Neural crest cell (in vitro differentiated cells): ENCODE results near the gene NOTCH1. TPM values are rescaled to one million over a fixed set of nuclear protein-coding genes. Genes with fewer than 3 reads are reported as not detected.

Experiments used
- DNase-seq: peaks from one replicate; pipeline ENCODE4 v3.0.0; 2021; ENCODE audit warnings: low read depth, mixed read lengths, low spot score
- H3K27ac Mint-ChIP-seq: one replicate; pipeline ENCODE4 v1.8.0; 2021; ENCODE audit warnings: mild to moderate bottlenecking, mixed read lengths; ENCODE audit not compliant: unreplicated experiment
- H3K27me3 Mint-ChIP-seq: 2 replicates; pipeline ENCODE4 v1.8.0; 2021; ENCODE audit warnings: low read depth, mild to moderate bottlenecking, mixed read lengths
- H3K36me3 Mint-ChIP-seq: 2 replicates; pipeline ENCODE4 v1.8.0; 2021; ENCODE audit warnings: low read depth, mild to moderate bottlenecking, mixed read lengths
- H3K4me1 Mint-ChIP-seq: 2 replicates; pipeline ENCODE4 v1.8.0; 2021; ENCODE audit warnings: mixed read lengths
- H3K4me3 Mint-ChIP-seq: one replicate; pipeline ENCODE4 v1.8.0; 2021; ENCODE audit warnings: mild to moderate bottlenecking, mixed read lengths
- H3K9me3 Mint-ChIP-seq: 2 replicates; pipeline ENCODE4 v1.8.0; 2021; ENCODE audit warnings: mixed read lengths
- total RNA-seq: library from RNA; stranded (reverse); gene quantifications from 2 replicates; pipeline ENCODE4 v1.2.1, GENCODE V29; 2021
- TF ChIP-seq, protein P1 (sequence below): fragments of 200-600 bp; sonication (generic); conservative IDR thresholded peaks from 2 replicates; pipeline ENCODE4 v1.5.0; 2021; ENCODE audit warnings: antibody characterized with exemption, mild to moderate bottlenecking

NOTCH1 gene
- total RNA-seq, 1 donor from 2014 or later, result 99.7 TPM

DNA sequence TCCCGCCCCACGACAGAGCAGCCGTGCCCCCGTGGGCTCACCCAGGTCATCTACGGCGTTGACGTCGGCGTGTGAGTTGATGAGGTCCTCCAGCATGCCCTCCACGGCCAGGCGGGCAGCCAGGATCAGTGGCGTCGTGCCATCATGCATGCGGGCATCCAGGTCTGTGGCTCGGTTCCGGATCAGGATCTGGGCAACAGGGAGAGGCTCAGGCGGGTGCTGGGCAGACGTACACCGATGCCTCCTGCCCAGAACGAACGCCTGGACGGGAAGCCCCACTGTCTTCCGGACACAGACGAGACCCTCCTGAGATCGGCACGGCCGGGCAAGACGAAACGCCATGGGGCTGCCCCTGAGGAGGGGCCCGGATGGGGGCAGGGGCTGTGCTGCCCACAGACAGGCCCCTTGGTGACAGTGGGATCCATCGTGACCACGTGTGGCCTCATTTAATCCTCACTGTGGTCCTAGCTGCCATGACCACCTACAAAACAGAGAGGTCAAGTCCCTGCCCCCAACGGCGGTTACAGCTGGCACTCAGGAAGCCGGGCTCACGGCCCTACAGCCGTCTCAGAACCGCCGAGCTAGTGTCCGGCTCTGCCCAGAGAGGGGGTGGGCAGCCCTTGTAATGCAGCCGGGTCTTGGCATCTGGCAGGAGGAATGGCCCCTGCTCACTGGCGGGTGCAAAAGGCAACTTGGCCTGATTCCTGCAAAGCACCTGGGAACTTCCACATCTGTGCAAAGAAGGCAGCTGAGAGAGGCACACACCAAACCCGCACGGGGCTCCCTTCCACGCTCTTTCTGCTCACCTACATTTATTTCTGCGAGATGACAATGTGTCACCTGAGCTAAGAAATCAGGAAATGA lies 46.5 kb downstream of the NOTCH1 start:
- Mint-ChIP-seq H3K27me3 (no peaks in the 10 kb centered on the region), H3K4me3 (no peak overlapping the region), H3K27ac (no peak overlapping the region), H3K9me3 (no peaks in the 10 kb centered on the region), H3K4me1 (no peaks in the 10 kb centered on the region), H3K36me3 (peaks cover 2% of the 10 kb centered on the region)
- DNase-seq, result no peak
- TF ChIP-seq, protein P1, sequence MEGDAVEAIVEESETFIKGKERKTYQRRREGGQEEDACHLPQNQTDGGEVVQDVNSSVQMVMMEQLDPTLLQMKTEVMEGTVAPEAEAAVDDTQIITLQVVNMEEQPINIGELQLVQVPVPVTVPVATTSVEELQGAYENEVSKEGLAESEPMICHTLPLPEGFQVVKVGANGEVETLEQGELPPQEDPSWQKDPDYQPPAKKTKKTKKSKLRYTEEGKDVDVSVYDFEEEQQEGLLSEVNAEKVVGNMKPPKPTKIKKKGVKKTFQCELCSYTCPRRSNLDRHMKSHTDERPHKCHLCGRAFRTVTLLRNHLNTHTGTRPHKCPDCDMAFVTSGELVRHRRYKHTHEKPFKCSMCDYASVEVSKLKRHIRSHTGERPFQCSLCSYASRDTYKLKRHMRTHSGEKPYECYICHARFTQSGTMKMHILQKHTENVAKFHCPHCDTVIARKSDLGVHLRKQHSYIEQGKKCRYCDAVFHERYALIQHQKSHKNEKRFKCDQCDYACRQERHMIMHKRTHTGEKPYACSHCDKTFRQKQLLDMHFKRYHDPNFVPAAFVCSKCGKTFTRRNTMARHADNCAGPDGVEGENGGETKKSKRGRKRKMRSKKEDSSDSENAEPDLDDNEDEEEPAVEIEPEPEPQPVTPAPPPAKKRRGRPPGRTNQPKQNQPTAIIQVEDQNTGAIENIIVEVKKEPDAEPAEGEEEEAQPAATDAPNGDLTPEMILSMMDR, result no peak

DNA sequence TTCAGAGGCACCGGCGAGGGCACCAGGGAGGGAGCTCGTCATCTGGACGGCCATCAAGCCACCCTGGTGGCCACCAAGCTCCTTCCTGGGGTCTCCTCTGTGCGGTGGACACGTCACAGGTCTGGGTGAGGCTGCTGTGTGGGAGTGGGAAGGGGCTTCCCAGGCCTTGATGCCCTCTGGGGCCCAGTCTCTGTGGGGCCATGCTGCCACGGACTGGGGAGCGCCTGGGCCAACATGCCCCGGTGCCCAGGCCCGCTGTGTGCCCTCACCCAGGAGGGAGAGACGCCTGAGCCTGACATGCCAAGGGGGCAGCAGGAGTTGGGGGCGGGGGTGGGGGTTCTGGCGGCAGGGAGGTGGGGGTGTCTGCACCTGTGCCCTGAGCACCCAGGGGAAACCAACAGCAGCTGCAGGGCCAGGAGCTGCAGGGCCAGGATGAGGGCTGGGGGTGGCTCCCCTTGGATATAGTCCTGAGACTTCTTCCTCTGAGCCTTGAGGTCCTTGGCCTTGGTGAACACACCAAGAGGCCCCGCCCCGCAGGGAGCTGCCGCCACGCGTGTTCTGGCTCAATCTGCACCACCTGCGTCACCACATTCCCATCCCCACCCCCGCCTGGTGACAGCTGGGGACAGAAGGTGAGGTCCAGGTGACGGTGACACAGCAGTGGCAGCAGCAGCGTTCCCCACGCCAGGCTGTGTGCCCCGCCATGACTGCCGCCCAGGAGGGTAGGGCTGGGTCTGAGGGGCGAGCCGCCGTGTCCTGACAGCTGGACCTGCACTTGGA lies 47.7 kb downstream of the NOTCH1 start:
- H3K4me1 Mint-ChIP-seq, result no peaks in the 10 kb centered on the region
- H3K4me3 Mint-ChIP-seq, result no peak overlapping the region
- no peak for DNase-seq
- H3K9me3 Mint-ChIP-seq, result no peaks in the 10 kb centered on the region
- H3K27me3 Mint-ChIP-seq, result no peaks in the 10 kb centered on the region
- H3K27ac Mint-ChIP-seq, result no peak overlapping the region
- TF ChIP-seq, protein P1, result no peak
- peaks cover 2% of the 10 kb centered on the region for H3K36me3 Mint-ChIP-seq

DNA sequence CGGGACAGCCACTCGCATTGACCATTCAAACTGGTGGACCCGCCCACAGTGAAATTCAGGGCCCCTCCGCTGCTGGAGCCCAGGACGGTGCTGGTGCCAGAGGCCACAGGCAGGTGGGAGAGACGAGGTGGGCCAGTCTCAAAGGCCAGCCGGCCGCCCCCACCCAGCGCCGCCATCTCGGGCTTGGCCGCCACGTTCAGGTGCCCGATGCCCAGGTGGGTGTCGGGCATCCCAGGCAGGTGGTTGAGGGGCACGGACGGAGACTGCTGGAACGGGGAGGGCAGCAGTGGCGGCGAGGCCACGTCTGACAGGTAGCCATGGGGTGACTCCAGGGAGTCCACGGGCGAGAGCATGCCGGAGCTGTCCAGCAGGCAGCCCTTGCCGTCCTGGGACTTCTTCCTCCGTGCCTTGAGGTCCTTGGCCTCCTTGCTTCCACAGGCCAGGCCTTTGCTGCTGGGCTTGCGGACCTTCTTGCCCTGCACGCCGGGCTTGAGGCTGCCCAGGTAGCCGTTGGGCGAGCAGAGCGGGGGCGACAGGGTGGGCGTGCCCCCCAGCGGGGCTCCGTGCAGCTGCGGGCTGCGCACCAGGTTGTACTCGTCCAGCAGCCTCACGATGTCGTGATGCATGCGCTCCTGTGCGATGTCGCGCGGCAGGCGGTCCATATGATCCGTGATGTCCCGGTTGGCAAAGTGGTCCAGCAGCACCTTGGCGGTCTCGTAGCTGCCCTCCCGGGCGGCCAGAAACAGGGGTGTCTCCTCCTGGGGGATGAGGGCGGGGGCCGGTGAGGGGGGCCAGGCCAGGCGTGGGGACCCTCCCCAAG lies 48.8 kb downstream of the NOTCH1 start:
- Mint-ChIP-seq H3K36me3 (no peaks in the 10 kb centered on the region), H3K27ac (no peak overlapping the region), H3K27me3 (no peaks in the 10 kb centered on the region), H3K4me3 (no peak overlapping the region), H3K9me3 (no peaks in the 10 kb centered on the region), H3K4me1 (no peaks in the 10 kb centered on the region)
- TF ChIP-seq, protein P1, result no peak
- DNase-seq, result no peak

DNA sequence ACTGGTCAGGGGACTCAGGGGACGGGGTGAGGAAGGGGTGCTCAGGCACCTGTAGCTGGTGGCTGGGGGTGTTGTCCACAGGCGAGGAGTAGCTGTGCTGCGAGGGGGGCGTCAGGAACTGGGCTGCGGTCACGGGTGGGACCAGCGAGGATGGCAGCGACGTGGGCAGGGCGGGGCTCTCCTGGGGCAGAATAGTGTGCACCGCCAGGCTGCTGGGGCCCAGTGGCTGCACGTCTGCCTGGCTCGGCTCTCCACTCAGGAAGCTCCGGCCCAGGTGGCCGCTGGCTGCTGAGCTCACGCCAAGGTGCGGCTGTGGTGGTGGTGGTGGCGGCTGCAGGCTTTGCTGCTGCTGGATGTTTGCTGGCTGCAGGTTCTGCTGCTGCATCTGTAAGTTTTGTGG lies 49.7 kb downstream of the NOTCH1 start:
- no peaks in the 10 kb centered on the region for H3K36me3 Mint-ChIP-seq
- H3K4me1 Mint-ChIP-seq, result no peaks in the 10 kb centered on the region
- TF ChIP-seq, protein P1, result no peak
- H3K4me3 Mint-ChIP-seq, result no peak overlapping the region
- no peak for DNase-seq
- no peaks in the 10 kb centered on the region for H3K9me3 Mint-ChIP-seq
- H3K27me3 Mint-ChIP-seq, result no peaks in the 10 kb centered on the region
- H3K27ac Mint-ChIP-seq, result no peak overlapping the region

DNA sequence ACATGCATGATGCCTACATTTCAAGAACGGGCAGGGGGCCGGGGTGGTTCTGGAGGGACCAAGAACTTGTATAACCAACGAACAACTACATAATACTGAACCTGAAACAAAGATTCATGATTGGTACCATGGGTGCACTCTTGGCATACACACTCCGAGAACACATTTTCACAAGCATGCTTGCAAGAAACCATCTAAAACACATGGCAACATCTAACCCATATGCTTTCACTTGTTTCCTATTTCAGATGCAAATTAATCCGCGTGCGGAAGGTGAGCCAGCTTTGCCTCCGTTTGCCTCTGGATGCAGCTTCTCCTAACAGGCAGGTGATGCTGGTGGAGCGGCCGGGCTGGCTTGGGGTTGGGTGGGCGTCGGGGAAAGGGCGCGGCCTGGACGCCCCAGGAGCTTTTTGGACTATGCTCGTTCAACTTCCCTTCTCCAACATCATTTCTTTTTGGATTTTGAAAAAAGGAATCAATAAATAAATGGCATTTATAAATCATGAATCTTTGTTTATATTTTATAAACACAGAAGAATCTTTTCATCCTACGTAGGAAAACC lies 50.5 kb downstream of the NOTCH1 start:
- TF ChIP-seq, protein P1, result no peak
- Mint-ChIP-seq H3K4me3 (no peak overlapping the region), H3K4me1 (no peaks in the 10 kb centered on the region), H3K9me3 (no peaks in the 10 kb centered on the region), H3K36me3 (no peaks in the 10 kb centered on the region), H3K27ac (no peak overlapping the region), H3K27me3 (no peaks in the 10 kb centered on the region)
- no peak for DNase-seq
